ENCODE results near the gene HBQ1.
"Not testable (repeated sequence)": the region's sequence is repeated elsewhere in the genome, so short reads cannot be mapped to it uniquely, and the experiment has no call there.

Gene HBQ1

GRCh38 chr16:180101-180675 is at the start of gene HBQ1:
TSS of gene HBQ1 (plus strand) at chr16:180459. CDS start at chr16:180487, 28 bp downstream.
- DNase-seq: peak; percentile 70

GRCh38 chr16:130533-131173 is 49.6 kb upstream of the HBQ1 start:
- DNase-seq: no peak

DNA sequence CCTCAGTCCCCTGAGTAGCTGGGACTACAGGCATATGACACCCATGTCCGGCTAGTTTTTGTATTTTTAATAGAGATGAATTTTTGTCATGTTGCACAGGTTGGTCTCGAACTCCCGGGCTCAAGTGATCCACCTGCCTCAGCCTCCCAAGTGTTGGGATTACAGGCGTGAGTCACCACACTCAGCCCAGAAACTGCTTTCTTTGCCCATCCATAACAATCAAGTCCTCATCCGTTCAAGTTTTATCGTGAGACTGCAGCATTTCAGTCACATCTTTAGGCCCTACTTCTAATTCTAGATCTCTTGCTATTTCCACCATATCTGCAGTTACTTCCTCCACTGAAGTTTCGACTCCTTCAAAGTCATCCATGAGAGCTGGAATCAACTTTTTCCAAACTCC is 48.1 kb upstream of the HBQ1 start:
- no peak for DNase-seq

DNA sequence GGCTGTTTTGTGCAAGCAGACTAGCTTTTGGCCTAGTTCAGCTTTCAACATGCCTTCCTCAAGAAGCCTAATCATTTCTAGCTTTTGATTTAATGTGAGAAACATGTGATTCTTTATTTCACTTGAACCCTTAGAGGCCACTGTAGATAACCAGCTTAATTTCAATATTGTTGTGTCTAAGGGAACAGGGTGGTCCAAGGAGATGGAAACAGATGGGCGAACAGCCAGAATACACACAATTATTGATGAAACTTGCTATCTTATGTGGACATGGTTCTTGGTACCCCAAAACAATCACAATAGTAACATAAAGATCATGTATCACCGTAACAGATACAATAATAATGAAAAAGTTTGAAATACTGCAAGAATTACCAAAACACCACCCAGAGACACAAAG is 46.5 kb upstream of the HBQ1 start:
- DNase-seq: no peak

- DNase-seq: peak; percentile 71
These were observed 42.2 kb upstream of the HBQ1 start for GRCh38 chr16:138049-138417.

DNA sequence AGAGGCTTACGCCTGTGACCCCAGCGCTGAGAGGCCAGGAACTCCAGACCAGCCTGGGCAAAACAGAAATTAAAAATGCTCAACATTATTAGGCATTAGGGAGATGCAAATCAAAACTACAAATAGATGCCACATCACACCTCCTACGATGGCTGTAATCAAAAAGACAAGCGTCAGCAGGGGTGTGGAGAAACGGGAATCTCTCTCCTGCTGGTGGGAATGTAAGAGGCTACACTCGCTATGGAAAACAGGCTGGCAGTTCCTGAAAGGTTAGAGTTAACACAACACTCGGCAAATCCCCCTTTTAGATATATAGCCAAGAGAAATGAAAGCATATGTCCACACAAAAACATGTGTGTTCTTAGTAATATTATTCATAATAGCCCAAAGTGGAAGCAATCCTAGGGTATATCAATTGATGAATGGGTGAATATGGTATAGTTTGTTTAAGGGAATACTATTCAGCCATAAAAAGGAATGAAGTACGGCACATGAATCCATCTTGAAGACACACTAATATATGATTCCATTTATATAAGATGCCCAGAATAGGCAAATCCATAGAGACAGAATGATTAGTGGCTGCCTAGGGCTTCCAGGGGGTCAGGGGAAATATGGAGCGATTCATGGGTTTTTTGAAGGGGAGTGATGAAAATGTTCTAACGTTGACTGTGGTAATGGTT is 39.9 kb upstream of the HBQ1 start:
- DNase-seq: no peak

DNA sequence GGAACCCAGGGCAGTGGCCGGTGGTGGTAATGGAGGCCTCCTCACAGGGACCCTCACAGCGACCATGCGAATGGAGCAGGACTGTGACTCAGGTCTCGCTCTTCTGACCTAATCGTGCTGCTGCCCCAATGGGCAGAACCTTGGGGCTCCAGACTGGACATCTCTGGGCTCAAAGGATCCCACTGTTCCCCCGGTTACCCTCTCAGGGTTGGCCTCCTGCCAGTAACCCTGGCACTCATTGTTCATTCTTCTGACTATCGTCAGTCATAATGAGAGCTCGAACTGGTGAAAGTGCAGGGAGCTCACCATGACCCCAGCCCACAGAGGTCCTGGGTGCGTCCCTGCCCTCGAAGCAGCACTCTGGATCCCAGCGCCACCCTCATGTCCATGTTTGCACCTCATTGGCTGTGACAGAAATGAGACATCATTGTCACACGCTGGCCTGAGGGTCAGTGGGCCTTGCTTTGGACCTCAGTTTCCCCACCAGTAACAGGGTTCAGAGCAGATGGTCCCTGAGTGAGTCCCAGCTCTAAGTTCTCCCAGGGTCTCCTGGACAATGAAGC is 37.8 kb upstream of the HBQ1 start:
- DNase-seq: no peak

DNA sequence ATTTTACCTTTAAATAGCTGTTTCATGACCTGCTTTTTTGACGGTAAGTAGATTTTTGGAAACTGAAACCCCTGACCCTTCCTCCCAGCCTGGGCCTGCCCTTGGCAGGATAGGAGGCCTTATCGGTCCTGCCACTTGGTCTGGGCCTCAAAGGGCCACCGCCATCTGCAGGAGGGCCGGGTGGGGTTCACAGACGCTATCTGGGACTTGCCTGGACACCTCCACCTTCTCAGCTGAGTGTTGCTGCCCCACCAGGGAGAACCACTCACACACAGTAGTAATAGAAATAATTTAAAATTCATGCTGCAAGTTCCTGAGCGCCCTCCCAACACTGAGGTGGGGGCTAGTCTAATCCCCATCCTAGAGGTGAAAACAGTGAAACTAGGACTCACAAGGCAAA is 37.2 kb upstream of the HBQ1 start:
- no peak for DNase-seq

DNA sequence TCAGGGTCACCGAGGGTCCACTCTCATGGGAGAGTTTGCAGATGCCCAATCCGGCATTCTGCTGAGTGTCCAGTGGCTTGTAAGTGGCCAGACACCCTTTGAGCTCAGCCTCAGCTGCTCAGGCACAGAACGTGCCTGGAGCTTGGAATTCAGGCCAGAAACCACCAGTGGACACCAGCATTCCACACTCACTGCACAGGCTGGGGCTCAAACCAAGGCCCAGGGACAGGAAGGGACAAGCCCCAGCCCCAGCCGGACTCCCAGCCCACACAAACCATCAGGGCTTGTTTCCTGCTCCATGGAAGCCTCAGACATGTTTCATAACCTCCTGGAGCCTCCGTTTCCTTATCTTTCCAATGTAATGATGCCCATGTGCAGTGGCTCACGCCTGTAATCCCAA is 36.8 kb upstream of the HBQ1 start:
- no peak for DNase-seq

- DNase-seq: no peak
These were observed 35.4 kb upstream of the HBQ1 start for GRCh38 chr16:144797-145252.

- no peak for DNase-seq
These were observed 33.6 kb upstream of the HBQ1 start for GRCh38 chr16:146646-147045.

GRCh38 chr16:149024-149660 is 31.1 kb upstream of the HBQ1 start:
- no peak for DNase-seq

DNA sequence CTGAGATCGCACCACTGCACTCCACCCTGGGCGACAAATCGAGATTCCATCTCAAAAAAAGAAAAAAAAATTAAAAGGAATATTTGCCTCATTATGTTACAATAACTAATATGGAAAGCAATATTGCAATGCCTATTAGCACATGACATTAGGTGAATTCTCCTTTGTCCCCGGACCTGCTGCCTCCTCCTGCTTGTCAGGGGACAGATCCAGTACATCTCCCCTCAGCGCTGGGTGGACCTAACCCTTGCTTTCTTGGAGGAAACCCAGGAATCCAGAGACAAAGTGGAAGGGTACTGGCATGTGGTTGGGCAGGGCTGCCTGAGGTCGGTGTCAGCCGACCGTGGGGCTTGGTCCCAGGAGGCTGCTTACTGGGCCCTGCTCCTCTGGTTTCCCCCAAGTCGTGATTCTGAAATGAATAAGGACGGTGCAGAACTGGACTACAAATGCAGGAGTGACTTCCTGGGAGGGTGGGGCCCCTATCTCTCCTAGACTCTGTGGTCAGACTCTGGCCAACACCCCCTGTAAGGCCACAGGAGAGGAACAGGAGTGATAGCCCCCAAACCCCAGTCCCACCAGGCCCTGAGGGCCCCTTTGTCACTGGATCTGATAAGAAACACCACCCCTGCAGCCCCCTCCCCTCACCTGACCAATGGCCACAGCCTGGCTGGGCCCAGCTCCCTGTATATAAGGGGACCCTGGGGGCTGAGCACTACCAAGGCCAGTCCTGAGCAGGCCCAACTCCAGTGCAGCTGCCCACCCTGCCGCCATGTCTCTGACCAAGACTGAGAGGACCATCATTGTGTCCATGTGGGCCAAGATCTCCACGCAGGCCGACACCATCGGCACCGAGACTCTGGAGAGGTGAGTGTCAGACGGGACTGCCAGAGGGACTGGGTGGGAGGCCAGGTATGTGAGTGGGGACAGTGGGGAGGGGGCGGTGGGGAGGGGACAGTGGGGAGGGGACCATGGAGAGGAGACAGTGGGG is 27.8 kb upstream of the HBQ1 start, which contains the start of gene HBZ:
Gene HBZ, plus strand, starts transcription at position 504 of the 988 bp plus-strand sequence. Its CDS starts 266 bp downstream, at position 770.
- no peak for DNase-seq

DNA sequence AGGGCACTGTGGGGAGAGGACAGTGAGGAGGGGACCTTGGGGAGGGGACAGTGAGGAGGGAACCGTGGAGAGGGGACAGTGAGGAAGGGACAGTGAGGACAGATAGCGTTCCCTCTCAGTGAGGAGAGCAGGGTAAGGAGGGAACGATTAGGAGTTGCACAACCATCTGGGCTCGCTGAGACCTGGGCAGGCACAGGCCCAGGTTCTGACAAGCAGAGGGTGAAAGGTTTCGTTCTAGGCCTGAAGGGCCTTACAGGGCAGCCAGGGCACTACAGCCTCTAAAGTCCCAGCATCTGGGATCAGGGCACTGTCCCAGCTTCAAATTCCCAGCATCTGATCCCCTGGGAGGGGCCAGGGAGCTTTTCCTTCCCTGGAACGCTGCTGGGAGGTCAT is 27.1 kb upstream of the HBQ1 start:
- not testable (repeated sequence) for DNase-seq

DNA sequence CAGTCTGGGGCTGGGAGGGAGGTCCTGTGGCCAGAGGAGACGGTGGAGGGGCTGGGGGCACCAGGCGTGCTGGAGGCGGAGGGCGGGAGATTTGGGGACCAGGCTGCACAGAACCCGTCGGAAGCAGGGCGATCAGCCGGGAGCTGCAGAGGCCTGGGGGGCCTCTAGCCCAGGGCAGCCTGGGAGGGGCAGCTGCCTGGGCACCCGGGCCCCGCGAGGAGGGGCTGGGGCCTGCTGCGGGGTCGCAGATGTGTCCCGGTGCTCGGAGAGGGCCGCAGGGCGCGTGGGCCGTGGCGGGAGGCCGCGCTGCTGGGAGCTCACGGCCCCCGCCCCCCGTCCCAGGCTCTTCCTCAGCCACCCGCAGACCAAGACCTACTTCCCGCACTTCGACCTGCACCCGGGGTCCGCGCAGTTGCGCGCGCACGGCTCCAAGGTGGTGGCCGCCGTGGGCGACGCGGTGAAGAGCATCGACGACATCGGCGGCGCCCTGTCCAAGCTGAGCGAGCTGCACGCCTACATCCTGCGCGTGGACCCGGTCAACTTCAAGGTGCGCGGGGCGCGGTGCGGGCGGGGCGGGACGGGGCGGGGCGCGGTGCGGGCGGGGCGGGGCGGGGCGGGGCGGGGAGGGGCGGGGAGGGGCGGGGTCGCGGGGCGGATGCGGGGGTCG is 26.6 kb upstream of the HBQ1 start:
- DNase-seq: not testable (repeated sequence)

GRCh38 chr16:154217-155030 is 25.8 kb upstream of the HBQ1 start:
- peak; percentile 61 for DNase-seq

DNA sequence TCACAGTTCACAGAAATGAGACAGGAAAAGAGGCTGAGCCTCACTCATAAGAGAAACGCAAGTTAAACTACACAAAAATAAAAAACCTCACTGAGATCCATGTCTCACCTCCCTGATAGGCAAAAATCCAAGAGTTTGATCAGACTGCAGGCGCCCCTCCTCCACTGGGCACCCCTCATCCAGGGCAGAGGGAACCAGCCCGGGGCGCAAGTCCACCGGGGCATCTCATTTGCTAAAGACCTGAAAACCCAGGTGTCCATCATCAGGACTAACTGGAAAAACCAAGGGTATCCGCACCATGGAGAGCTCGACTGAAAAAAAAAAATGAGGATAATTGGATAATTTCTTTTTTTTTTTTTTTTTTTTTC is 25.2 kb upstream of the HBQ1 start:
- no peak for DNase-seq

DNA sequence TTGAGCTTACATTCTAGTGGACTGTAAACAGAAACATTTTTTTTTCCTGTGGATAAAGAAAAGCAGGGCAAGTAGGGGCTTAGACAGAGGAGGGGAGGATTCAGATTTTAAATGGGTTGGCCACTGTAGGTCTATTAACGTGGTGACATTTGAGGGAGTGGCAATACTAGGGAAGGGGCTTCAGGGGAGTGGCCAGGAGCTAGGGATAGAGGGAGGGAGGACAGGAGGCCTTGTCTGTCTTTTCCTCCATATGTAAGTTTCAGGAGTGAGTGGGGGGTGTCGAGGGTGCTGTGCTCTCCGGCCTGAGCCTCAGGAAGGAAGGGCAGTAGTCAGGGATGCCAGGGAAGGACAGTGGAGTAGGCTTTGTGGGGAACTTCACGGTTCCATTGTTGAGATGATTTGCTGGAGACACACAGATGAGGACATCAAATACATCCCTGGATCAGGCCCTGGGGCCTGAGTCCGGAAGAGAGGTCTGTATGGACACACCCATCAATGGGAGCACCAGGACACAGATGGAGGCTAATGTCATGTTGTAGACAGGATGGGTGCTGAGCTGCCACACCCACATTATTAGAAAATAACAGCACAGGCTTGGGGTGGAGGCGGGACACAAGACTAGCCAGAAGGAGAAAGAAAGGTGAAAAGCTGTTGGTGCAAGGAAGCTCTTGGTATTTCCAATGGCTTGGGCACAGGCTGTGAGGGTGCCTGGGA is 21.0 kb upstream of the HBQ1 start:
- no peak for DNase-seq

- DNase-seq: not testable (repeated sequence)
These were observed 20.0 kb upstream of the HBQ1 start for GRCh38 chr16:160242-160641.

DNA sequence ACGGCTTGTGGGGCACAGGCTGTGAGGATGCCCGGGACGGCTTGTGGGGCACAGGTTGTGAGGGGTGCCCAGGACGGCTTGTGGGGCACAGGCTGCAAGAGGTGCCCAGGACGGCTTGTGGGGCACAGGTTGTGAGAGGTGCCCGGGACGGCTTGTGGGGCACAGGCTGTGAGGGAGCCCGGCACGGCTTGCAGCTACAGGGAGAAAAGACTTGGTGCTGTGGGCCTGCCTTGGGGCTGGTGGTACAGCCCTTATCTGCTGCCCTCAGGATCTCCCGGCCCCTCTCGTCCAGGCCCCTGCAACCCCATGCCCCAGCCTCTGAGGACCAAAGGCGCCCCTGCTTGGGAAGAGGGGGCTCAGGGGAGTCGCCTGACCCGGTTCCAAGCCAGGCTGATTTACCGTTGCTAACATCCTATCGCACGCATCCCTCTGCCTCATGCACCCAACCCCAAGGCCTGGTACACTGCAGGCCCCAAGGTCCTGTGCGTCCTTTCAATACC is 19.5 kb upstream of the HBQ1 start:
- no peak for DNase-seq
